Neuronal stem cell (in vitro differentiated cells): ENCODE results near the gene ALLC.

Experiments used
- DNase-seq: peaks from one replicate; pipeline ENCODE4 v3.0.0-alpha.2; 2013; ENCODE audit warnings: low spot score
- H2AFZ ChIP-seq: one replicate; pipeline ENCODE4 v1.6.1; 2013; ENCODE audit warnings: mild to moderate bottlenecking, low read length, inconsistent platforms
- H2AK5ac ChIP-seq: 2 replicates; pipeline ENCODE4 v1.6.1; 2013; ENCODE audit warnings: low read depth, mild to moderate bottlenecking, inconsistent platforms, low read length, moderate library complexity, mixed read lengths
- H2BK120ac ChIP-seq: 2 replicates; pipeline ENCODE4 v1.6.1; 2013; ENCODE audit warnings: low read depth, mild to moderate bottlenecking, inconsistent platforms, low read length, moderate library complexity, mixed read lengths
- H2BK12ac ChIP-seq: one replicate; pipeline ENCODE4 v1.6.1; 2013; ENCODE audit warnings: low read length, inconsistent platforms
- H2BK15ac ChIP-seq: 2 replicates; pipeline ENCODE4 v1.6.1; 2013; ENCODE audit warnings: mild to moderate bottlenecking, low read length, inconsistent platforms, mixed read lengths
- H2BK5ac ChIP-seq: one replicate; pipeline ENCODE4 v1.6.1; 2013; ENCODE audit warnings: inconsistent platforms, mild to moderate bottlenecking, low read length, moderate library complexity
- H3K14ac ChIP-seq: one replicate; pipeline ENCODE4 v1.6.1; 2013; ENCODE audit warnings: low read length, inconsistent platforms
- H3K18ac ChIP-seq: 2 replicates; pipeline ENCODE4 v1.6.1; 2013; ENCODE audit warnings: low read length, inconsistent platforms
- H3K23ac ChIP-seq: 2 replicates; pipeline ENCODE4 v1.6.1; 2013; ENCODE audit warnings: low read depth, mild to moderate bottlenecking, mixed read lengths, low read length, inconsistent platforms; ENCODE audit not compliant: poor library complexity
- H3K27ac ChIP-seq: replicated peaks from 3 replicates; pipeline ENCODE4 v1.5.1; 2013; ENCODE audit warnings: low read length, inconsistent platforms
- H3K27me3 ChIP-seq, 3 experiments: 2 replicates each; pipeline ENCODE4 v1.6.1; 2013; ENCODE audit warnings: low read length in 3 of 3, mild to moderate bottlenecking in 2 of 3, inconsistent platforms in 1 of 3, low read depth in 1 of 3, mixed read lengths in 1 of 3, moderate library complexity in 1 of 3; ENCODE audit not compliant: control insufficient read depth in 3 of 3, insufficient read depth in 3 of 3
- H3K36me3 ChIP-seq, 2 donors: replicated peaks in 1 of 2; 2 replicates each; pipeline ENCODE4 v1.6.1; 2013; ENCODE audit warnings: low read length in 2 of 2; ENCODE audit not compliant: control insufficient read depth in 2 of 2, insufficient read depth in 2 of 2
- H3K4ac ChIP-seq: 2 replicates; pipeline ENCODE4 v1.6.1; 2013; ENCODE audit warnings: inconsistent platforms, mild to moderate bottlenecking, low read length, moderate library complexity
- H3K4me1 ChIP-seq, 2 donors: 1 replicate in 1 of 2; 2 replicates in 1 of 2; pipeline ENCODE4 v1.6.1; 2013; ENCODE audit warnings: low read length in 2 of 2, low read depth in 1 of 2; ENCODE audit not compliant: control insufficient read depth in 2 of 2, insufficient read depth in 1 of 2
- H3K4me2 ChIP-seq: one replicate; pipeline ENCODE4 v1.6.1; 2013; ENCODE audit warnings: mild to moderate bottlenecking, low read length, inconsistent platforms; ENCODE audit not compliant: insufficient read depth, poor library complexity, severe bottlenecking
- H3K4me3 ChIP-seq, 2 donors: 2 replicates each; pipeline ENCODE4 v1.5.1; 2013; ENCODE audit warnings: low read length in 2 of 2, mild to moderate bottlenecking in 2 of 2, inconsistent platforms in 1 of 2, moderate library complexity in 1 of 2
- H3K79me1 ChIP-seq: one replicate; pipeline ENCODE4 v1.6.1; 2013; ENCODE audit warnings: low read depth, mild to moderate bottlenecking, inconsistent platforms, low read length, moderate library complexity
- H3K9ac ChIP-seq: one replicate; pipeline ENCODE4 v1.6.1; 2013; ENCODE audit warnings: mild to moderate bottlenecking, low read depth, low read length, inconsistent platforms; ENCODE audit not compliant: poor library complexity
- H3K9me3 ChIP-seq, 2 donors: replicated peaks in 1 of 2; 2 replicates each; pipeline versions ENCODE3 to v1.6.1; 2013; ENCODE audit warnings: low read length in 2 of 2, mild to moderate bottlenecking in 2 of 2, inconsistent platforms in 1 of 2, low read depth in 1 of 2, mixed read lengths in 1 of 2, moderate library complexity in 1 of 2; ENCODE audit not compliant: control insufficient read depth in 2 of 2, insufficient read depth in 1 of 2
- H4K8ac ChIP-seq: one replicate; pipeline ENCODE4 v1.6.1; 2013; ENCODE audit warnings: low read depth, mild to moderate bottlenecking, inconsistent platforms, low read length, moderate library complexity
- H4K91ac ChIP-seq: one replicate; pipeline ENCODE4 v1.6.1; 2013; ENCODE audit warnings: low read length, low read depth, mild to moderate bottlenecking, inconsistent platforms; ENCODE audit not compliant: poor library complexity
- WGBS, 2 donors: extraction: QIAGEN DNeasy Blood & Tissue Kit; methylation state at CpG; one replicate each; pipeline ENCODE4 v1.1.7; 2013; ENCODE audit warnings: missing lambda C conversion rate in 2 of 2, mixed read lengths in 1 of 2; ENCODE audit not compliant: insufficient read length in 2 of 2, insufficient replicate concordance in 1 of 2; ENCODE audit errors: extremely low coverage in 2 of 2; 5-methylcytosine and 5-hydroxymethylcytosine counted together

The ALLC gene

GRCh38 chr2:3622967-3623366 lies 35.0 kb upstream of the ALLC start:
- WGBS, 2 donors = no CpG with 5 or more reads among the region's 1 CpG
- no peak for DNase-seq

GRCh38 chr2:3624059-3624794 lies 33.8 kb upstream of the ALLC start:
- Histone ChIP-seq H2BK15ac (no peak overlapping the region), H3K4ac (no peak overlapping the region), H2AFZ (no peak overlapping the region), H4K8ac (no peak overlapping the region), H3K27me3 (no peaks in the 10 kb centered on the region), H2AK5ac (no peak overlapping the region), H2BK120ac (no peak overlapping the region), H3K79me1 (no peaks in the 10 kb centered on the region), H3K4me2 (no peak overlapping the region), H4K91ac (no peak overlapping the region), H3K18ac (no peak overlapping the region), H2BK5ac (no peak overlapping the region), H3K27ac (no peak overlapping the region), H3K9me3 (peaks cover 0 to 4% of the 10 kb centered on the region in 2 donors), H3K4me3 (no peak overlapping the region), H3K9ac (no peak overlapping the region), H3K23ac (no peak overlapping the region), H3K4me1 (peaks cover 0 to 3% of the 10 kb centered on the region in 2 donors), H3K14ac (no peak overlapping the region), H3K36me3 (no peaks in the 10 kb centered on the region), H2BK12ac (no peak overlapping the region)
- no peak for DNase-seq
- WGBS, 2 donors = no CpG with 5 or more reads among the region's 4 CpGs

More at GRCh38 chr2:3622967-3623366, 35.0 kb upstream of the ALLC start:
- Histone ChIP-seq H2BK15ac (no peak overlapping the region), H3K4me3 (no peak overlapping the region), H2BK120ac (no peak overlapping the region), H2BK5ac (no peak overlapping the region), H4K91ac (no peak overlapping the region), H3K18ac (no peak overlapping the region), H3K4ac (no peak overlapping the region), H3K27me3 (no peaks in the 10 kb centered on the region), H3K9ac (no peak overlapping the region), H3K23ac (no peak overlapping the region), H3K4me1 (peaks cover 0 to 3% of the 10 kb centered on the region in 2 donors), H3K36me3 (no peaks in the 10 kb centered on the region), H3K14ac (no peak overlapping the region), H3K27ac (no peak overlapping the region), H2BK12ac (no peak overlapping the region), H3K79me1 (no peaks in the 10 kb centered on the region), H4K8ac (no peak overlapping the region), H2AFZ (no peak overlapping the region), H3K9me3 (peaks cover 0 to 4% of the 10 kb centered on the region in 2 donors), H3K4me2 (no peak overlapping the region), H2AK5ac (no peak overlapping the region)

- Histone ChIP-seq H3K4ac (no peak overlapping the region), H3K14ac (no peak overlapping the region), H3K27ac (no peak overlapping the region), H3K36me3 (no peaks in the 10 kb centered on the region), H3K9ac (no peak overlapping the region), H4K8ac (no peak overlapping the region), H2BK12ac (no peak overlapping the region), H3K4me3 (no peak overlapping the region), H2BK5ac (no peak overlapping the region), H3K18ac (no peak overlapping the region), H2BK120ac (no peak overlapping the region), H2BK15ac (no peak overlapping the region), H2AK5ac (peak overlapping the region; percentile 19), H2AFZ (no peak overlapping the region), H3K9me3 (peaks cover 0 to 4% of the 10 kb centered on the region in 2 donors), H3K4me1 (peaks cover 0 to 3% of the 10 kb centered on the region in 2 donors), H3K79me1 (no peaks in the 10 kb centered on the region), H3K4me2 (no peak overlapping the region), H3K23ac (no peak overlapping the region), H4K91ac (no peak overlapping the region), H3K27me3 (no peaks in the 10 kb centered on the region)
- whole genome bisulfite sequencing, 2 donors = no CpG with 5 or more reads among the region's 8 CpGs
- no peak for DNase-seq
Measured at GRCh38 chr2:3625186-3625585, 32.8 kb upstream of the ALLC start.

GRCh38 chr2:3626118-3626811 lies 31.7 kb upstream of the ALLC start:
- Histone ChIP-seq H3K9ac (no peak overlapping the region), H4K8ac (no peak overlapping the region), H2BK15ac (no peak overlapping the region), H3K79me1 (no peaks in the 10 kb centered on the region), H3K18ac (no peak overlapping the region), H3K23ac (no peak overlapping the region), H2BK5ac (no peak overlapping the region), H2BK12ac (no peak overlapping the region), H3K36me3 (no peaks in the 10 kb centered on the region), H2AK5ac (no peak overlapping the region), H3K4me1 (peaks cover 0 to 3% of the 10 kb centered on the region in 2 donors), H3K9me3 (no peaks in the 10 kb centered on the region), H3K27ac (no peak overlapping the region), H3K4ac (no peak overlapping the region), H3K4me2 (no peak overlapping the region), H2AFZ (peak overlapping the region; percentile 72), H2BK120ac (no peak overlapping the region), H3K27me3 (no peaks in the 10 kb centered on the region), H3K4me3 (no peak overlapping the region), H4K91ac (no peak overlapping the region), H3K14ac (no peak overlapping the region)
- WGBS, 2 donors = no CpG with 5 or more reads among the region's 12 CpGs
- DNase-seq = no peak
